ENCODE data around the gene TMF1.
A peak's percentile ranks its signal among the peaks of the same experiment; 100 is the strongest.

TMF1 gene

GRCh38 chr3:69051756-69052471 is at the start of gene TMF1:
Gene TMF1 (minus strand): TSS chr3:69052333. CDS start chr3:69052086, 247 bp downstream.
- Histone ChIP-seq H3K27ac (peak within 1 kb of the TSS; percentile 75), H3K9ac (peak within 1 kb of the TSS; percentile 82), H3K4me1 (peaks cover 29% of the 10 kb centered on the region), H3K9me3 (no peaks in the 10 kb centered on the region), H3K4me2 (peak within 1 kb of the TSS; percentile 82), H3K4me3 (peak within 1 kb of the TSS; percentile 80), H3K36me3 (peaks cover 48% of the 10 kb centered on the region), H4K20me1 (peaks cover 40% of the 10 kb centered on the region), H3K27me3 (no peaks in the 10 kb centered on the region)
- TF ChIP-seq Cebpa-rat (IDR thresholded peaks at IDR 0.05), result no peak

- Histone ChIP-seq H3K9ac (no peak overlapping the region), H3K27ac (no peak overlapping the region), H3K4me1 (peaks cover 22% of the 10 kb centered on the region), H3K36me3 (peaks cover 58% of the 10 kb centered on the region), H3K27me3 (no peaks in the 10 kb centered on the region), H3K4me3 (no peak overlapping the region), H4K20me1 (no peaks in the 10 kb centered on the region), H3K4me2 (no peak overlapping the region), H3K9me3 (no peaks in the 10 kb centered on the region)
- TF ChIP-seq Cebpa-rat (IDR thresholded peaks at IDR 0.05), result no peak
These were observed 47.4 kb upstream of the TMF1 start for GRCh38 chr3:69099576-69099975.

- TF ChIP-seq Cebpa-rat (IDR thresholded peaks at IDR 0.05), result no peak
- Histone ChIP-seq H3K4me3 (no peak overlapping the region), H3K36me3 (peaks cover 39% of the 10 kb centered on the region), H3K9me3 (no peaks in the 10 kb centered on the region), H3K27me3 (no peaks in the 10 kb centered on the region), H3K4me2 (no peak overlapping the region), H3K4me1 (peaks cover 38% of the 10 kb centered on the region), H4K20me1 (no peaks in the 10 kb centered on the region), H3K9ac (no peak overlapping the region), H3K27ac (no peak overlapping the region)
These were observed 45.4 kb upstream of the TMF1 start for GRCh38 chr3:69097407-69098086.

GRCh38 chr3:69096299-69096698 is 44.2 kb upstream of the TMF1 start:
- TF ChIP-seq Cebpa-rat (IDR thresholded peaks at IDR 0.05), result no peak
- Histone ChIP-seq H3K36me3 (peaks cover 26% of the 10 kb centered on the region), H3K4me2 (peak overlapping the region; percentile 74), H3K4me3 (no peak overlapping the region), H3K9me3 (no peaks in the 10 kb centered on the region), H3K27me3 (no peaks in the 10 kb centered on the region), H4K20me1 (no peaks in the 10 kb centered on the region), H3K27ac (no peak overlapping the region), H3K9ac (no peak overlapping the region), H3K4me1 (peaks cover 49% of the 10 kb centered on the region)

GRCh38 chr3:69095636-69096035 is 43.5 kb upstream of the TMF1 start:
- Histone ChIP-seq H3K27ac (no peak overlapping the region), H3K4me2 (peak overlapping the region; percentile 74), H3K4me3 (no peak overlapping the region), H3K36me3 (peaks cover 23% of the 10 kb centered on the region), H3K9me3 (no peaks in the 10 kb centered on the region), H3K9ac (no peak overlapping the region), H3K27me3 (no peaks in the 10 kb centered on the region), H3K4me1 (peaks cover 56% of the 10 kb centered on the region), H4K20me1 (no peaks in the 10 kb centered on the region)
- TF ChIP-seq Cebpa-rat (IDR thresholded peaks at IDR 0.05), result no peak

- H3K27me3 ChIP-seq, result no peaks in the 10 kb centered on the region
- H3K9me3 ChIP-seq, result no peaks in the 10 kb centered on the region
- no peak for TF ChIP-seq Cebpa-rat (IDR thresholded peaks at IDR 0.05)
- H3K9ac ChIP-seq, result peak overlapping the region; percentile 39
- peaks cover 22% of the 10 kb centered on the region for H3K36me3 ChIP-seq
- H3K4me1 ChIP-seq, result peaks cover 63% of the 10 kb centered on the region
- peak overlapping the region; percentile 74 for H3K4me2 ChIP-seq
- no peaks in the 10 kb centered on the region for H4K20me1 ChIP-seq
- H3K27ac ChIP-seq, result peak overlapping the region; percentile 74
- H3K4me3 ChIP-seq, result no peak overlapping the region
These were observed 42.5 kb upstream of the TMF1 start for GRCh38 chr3:69094467-69095205.

- Histone ChIP-seq H3K9me3 (no peaks in the 10 kb centered on the region), H4K20me1 (no peaks in the 10 kb centered on the region), H3K4me3 (peak overlapping the region; percentile 48), H3K27me3 (no peaks in the 10 kb centered on the region), H3K27ac (peak overlapping the region; percentile 74), H3K4me2 (peak overlapping the region; percentile 74), H3K9ac (peak overlapping the region; percentile 43), H3K4me1 (peaks cover 87% of the 10 kb centered on the region), H3K36me3 (peaks cover 15% of the 10 kb centered on the region; the same call in 1 of the 2 replicates)
- TF ChIP-seq Cebpa-rat (IDR thresholded peaks at IDR 0.05), result no peak
These were observed 39.9 kb upstream of the TMF1 start for GRCh38 chr3:69092030-69092516.

GRCh38 chr3:69091389-69092029 is 39.4 kb upstream of the TMF1 start:
- peaks cover 13% of the 10 kb centered on the region; the same call in 1 of the 2 replicates for H3K36me3 ChIP-seq
- peak overlapping the region; percentile 48; the same call in 1 of the 2 replicates for H3K4me3 ChIP-seq
- no peaks in the 10 kb centered on the region for H4K20me1 ChIP-seq
- no peaks in the 10 kb centered on the region for H3K9me3 ChIP-seq
- peaks cover 93% of the 10 kb centered on the region for H3K4me1 ChIP-seq
- H3K9ac ChIP-seq, result peak overlapping the region; percentile 43
- H3K27me3 ChIP-seq, result no peaks in the 10 kb centered on the region
- no peak for TF ChIP-seq Cebpa-rat (IDR thresholded peaks at IDR 0.05)
- H3K4me2 ChIP-seq, result peak overlapping the region; percentile 74
- peak overlapping the region; percentile 74 for H3K27ac ChIP-seq

- Histone ChIP-seq H3K4me2 (no peak overlapping the region), H3K4me3 (no peak overlapping the region), H3K27me3 (no peaks in the 10 kb centered on the region), H3K4me1 (peaks cover 85% of the 10 kb centered on the region), H4K20me1 (no peaks in the 10 kb centered on the region), H3K9me3 (no peaks in the 10 kb centered on the region), H3K36me3 (peaks cover 13% of the 10 kb centered on the region; the same call in 1 of the 2 replicates), H3K27ac (no peak overlapping the region), H3K9ac (no peak overlapping the region)
- no peak for TF ChIP-seq Cebpa-rat (IDR thresholded peaks at IDR 0.05)
These were observed 37.9 kb upstream of the TMF1 start for GRCh38 chr3:69090021-69090420.
